Keratinocyte (primary cell): ENCODE results near the gene ADGRL3. TPM values are rescaled to one million over a fixed set of nuclear protein-coding genes. Genes with fewer than 3 reads are reported as not detected.

ENCODE experiments used
- DNase-seq: peaks from one replicate; pipeline ENCODE4 v3.0.0-alpha.2; 2011; ENCODE audit warnings: low read depth, missing footprints, low spot score
- FAIRE-seq: peaks from 2 replicates; lab custom pipeline; 2011; peaks lifted over from hg19 to GRCh38; lab: Jason Lieb, UNC
- H2AFZ ChIP-seq: 2 replicates; pipeline ENCODE4 v1.6.0; 2012; ENCODE audit warnings: low read length, control low read depth, inconsistent platforms; ENCODE audit not compliant: control insufficient read depth
- H3K27ac ChIP-seq: 2 replicates; pipeline ENCODE4 v1.5.1; 2011; ENCODE audit warnings: low read length; ENCODE audit not compliant: control insufficient read depth, insufficient read depth
- H3K27me3 ChIP-seq: 3 replicates; pipeline ENCODE4 v1.6.0; 2011; ENCODE audit warnings: low read length; ENCODE audit not compliant: control insufficient read depth, insufficient read depth; ENCODE audit errors: extremely low read depth
- H3K36me3 ChIP-seq, 2 experiments: 2 replicates in 1 of 2; 3 replicates in 1 of 2; pipeline ENCODE4 v1.5.1; 2011; ENCODE audit warnings: low read length in 2 of 2, mild to moderate bottlenecking in 1 of 2; ENCODE audit not compliant: control insufficient read depth in 2 of 2, insufficient read depth in 2 of 2; ENCODE audit errors: extremely low read depth in 1 of 2
- H3K4me1 ChIP-seq: 3 replicates; pipeline ENCODE4 v1.5.1; 2011; ENCODE audit warnings: low read length; ENCODE audit not compliant: control insufficient read depth, insufficient read depth; ENCODE audit errors: extremely low read depth
- H3K4me2 ChIP-seq: 3 replicates; pipeline ENCODE4 v1.6.0; 2011; ENCODE audit warnings: low read depth, low read length; ENCODE audit not compliant: control insufficient read depth, insufficient read depth; ENCODE audit errors: extremely low read depth
- H3K4me3 ChIP-seq, 3 experiments: fragments of 200-600 bp in 1 of 3; sonication (generic) in 1 of 3; 2 replicates in 2 of 3; 3 replicates in 1 of 3; pipeline ENCODE4 v1.5.1; 2011 to 2016; ENCODE audit warnings: low read length in 3 of 3, mild to moderate bottlenecking in 3 of 3, control low read depth in 2 of 3, inconsistent platforms in 1 of 3, low read depth in 1 of 3, mixed read lengths in 1 of 3, mixed run types in 1 of 3, moderate library complexity in 1 of 3; ENCODE audit not compliant: control insufficient read depth in 2 of 3, insufficient read depth in 2 of 3; ENCODE audit errors: extremely low read depth in 1 of 3
- H3K79me2 ChIP-seq: 2 replicates; pipeline ENCODE4 v1.6.0; 2012; ENCODE audit warnings: low read length; ENCODE audit not compliant: control insufficient read depth, insufficient read depth
- H3K9ac ChIP-seq: 3 replicates; pipeline ENCODE4 v1.6.0; 2011; ENCODE audit warnings: low read length; ENCODE audit not compliant: control insufficient read depth, insufficient read depth; ENCODE audit errors: extremely low read depth
- H3K9me1 ChIP-seq: 3 replicates; pipeline ENCODE4 v1.6.0; 2011; ENCODE audit warnings: low read length; ENCODE audit not compliant: control insufficient read depth, insufficient read depth; ENCODE audit errors: extremely low read depth
- H3K9me3 ChIP-seq: 2 replicates; pipeline ENCODE4 v1.5.1; 2012; ENCODE audit warnings: low read depth, low read length; ENCODE audit not compliant: control insufficient read depth
- H4K20me1 ChIP-seq: 3 replicates; pipeline ENCODE4 v1.6.0; 2011; ENCODE audit warnings: low read length; ENCODE audit not compliant: control insufficient read depth, insufficient read depth; ENCODE audit errors: extremely low read depth
- EZH2 ChIP-seq: IDR thresholded peaks from one replicate; pipeline ENCODE4 v1.6.1; 2012; ENCODE audit warnings: inconsistent platforms, mild to moderate bottlenecking, low read length, moderate library complexity
- dilution Hi-C: fragments of 300-500 bp; cut with MboI; formaldehyde crosslinking; loops from one replicate; pipeline ENCODE4 v1.7.0; 2020; ENCODE audit warnings: low sequenced_read_pairs; ENCODE audit not compliant: extremely low pct_ligation_motif_present
- polyA plus RNA-seq, 5 experiments: library from polyadenylated mRNA; depleted of rRNA in 3 of 5; stranded (reverse) in 3 of 5; stranded (forward) in 1 of 5; unstranded in 1 of 5; fragments of >200 nt; gene quantifications; 1 replicate in 1 of 5; 2 replicates in 3 of 5; 3 replicates in 1 of 5; pipeline versions ENCODE4 v1.2.1 to v1.2.3, GENCODE V29; 2011 to 2012; ENCODE audit warnings: missing spikeins in 2 of 5, low read depth in 1 of 5, low replicate concordance in 1 of 5
- TF ChIP-seq, protein P1 (sequence below), 3 experiments: IDR thresholded peaks in 1 of 3; conservative IDR thresholded peaks in 1 of 3; optimal IDR thresholded peaks in 1 of 3; 2 replicates in 2 of 3; 3 replicates in 1 of 3; pipeline versions ENCODE3 to v1.5.1; 2011; ENCODE audit warnings: low read length in 3 of 3, mild to moderate bottlenecking in 3 of 3, moderate library complexity in 2 of 3, control low read depth in 1 of 3, inconsistent platforms in 1 of 3; ENCODE audit not compliant: insufficient read depth in 2 of 3; ENCODE audit errors: extremely low read depth in 1 of 3

Gene ADGRL3
- polyA plus RNA-seq, 1 donor (not counting 4 experiments of a cell fraction or from before 2014, with no cell fraction given): 0.18 TPM

DNA sequence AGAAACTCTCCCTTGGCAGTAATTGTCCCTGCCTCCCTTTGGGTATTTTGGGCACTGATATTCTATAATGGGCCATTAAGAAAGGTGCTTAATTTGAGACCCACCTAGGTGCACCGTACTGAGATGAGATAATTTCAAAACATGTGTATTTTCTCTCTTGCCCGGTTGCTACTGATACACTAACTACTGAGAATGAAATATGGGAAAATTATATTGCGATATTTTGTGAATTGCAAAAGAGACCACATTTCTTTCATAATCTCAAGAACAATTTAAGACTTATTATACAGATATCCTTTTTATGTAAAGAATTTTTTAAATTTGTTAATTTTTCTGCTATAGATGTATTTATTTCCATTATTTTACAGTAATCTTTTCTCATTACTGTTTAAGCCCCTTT lies 284.9 kb downstream of the ADGRL3 start:
- DNase-seq: no peak

DNA sequence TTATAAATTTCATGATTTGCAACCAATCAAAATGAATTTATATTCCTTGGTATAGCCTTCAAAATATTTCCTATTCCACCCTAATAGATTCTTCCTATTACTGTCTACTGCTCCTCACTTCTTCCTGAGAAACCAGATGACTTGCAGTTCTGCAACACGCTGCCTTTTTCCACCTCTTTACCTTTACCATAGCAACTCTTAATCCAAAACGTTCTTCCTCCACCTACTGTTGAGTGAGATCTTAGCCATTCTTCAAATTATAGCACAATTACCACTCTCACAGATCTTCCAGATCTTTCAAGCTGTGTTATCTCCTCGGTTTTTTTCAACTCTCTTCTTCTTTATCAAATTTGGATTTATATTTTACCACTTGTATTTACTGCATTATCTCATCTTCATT lies 289.8 kb downstream of the ADGRL3 start:
- Histone ChIP-seq H3K27ac (no peak overlapping the region), H3K36me3 (no peaks in the 10 kb centered on the region), H3K4me1 (no peaks in the 10 kb centered on the region), H3K27me3 (no peaks in the 10 kb centered on the region), H3K9me1 (no peaks in the 10 kb centered on the region), H3K4me2 (no peak overlapping the region), H3K9me3 (no peaks in the 10 kb centered on the region), H3K79me2 (no peaks in the 10 kb centered on the region), H3K4me3 (no peak overlapping the region), H4K20me1 (no peaks in the 10 kb centered on the region), H3K9ac (no peak overlapping the region), H2AFZ (peak overlapping the region; percentile 29)
- dilution Hi-C loops: no loop called here
- FAIRE-seq (peak; percentile 20), DNase-seq (no peak)
- TF ChIP-seq, protein P1, sequence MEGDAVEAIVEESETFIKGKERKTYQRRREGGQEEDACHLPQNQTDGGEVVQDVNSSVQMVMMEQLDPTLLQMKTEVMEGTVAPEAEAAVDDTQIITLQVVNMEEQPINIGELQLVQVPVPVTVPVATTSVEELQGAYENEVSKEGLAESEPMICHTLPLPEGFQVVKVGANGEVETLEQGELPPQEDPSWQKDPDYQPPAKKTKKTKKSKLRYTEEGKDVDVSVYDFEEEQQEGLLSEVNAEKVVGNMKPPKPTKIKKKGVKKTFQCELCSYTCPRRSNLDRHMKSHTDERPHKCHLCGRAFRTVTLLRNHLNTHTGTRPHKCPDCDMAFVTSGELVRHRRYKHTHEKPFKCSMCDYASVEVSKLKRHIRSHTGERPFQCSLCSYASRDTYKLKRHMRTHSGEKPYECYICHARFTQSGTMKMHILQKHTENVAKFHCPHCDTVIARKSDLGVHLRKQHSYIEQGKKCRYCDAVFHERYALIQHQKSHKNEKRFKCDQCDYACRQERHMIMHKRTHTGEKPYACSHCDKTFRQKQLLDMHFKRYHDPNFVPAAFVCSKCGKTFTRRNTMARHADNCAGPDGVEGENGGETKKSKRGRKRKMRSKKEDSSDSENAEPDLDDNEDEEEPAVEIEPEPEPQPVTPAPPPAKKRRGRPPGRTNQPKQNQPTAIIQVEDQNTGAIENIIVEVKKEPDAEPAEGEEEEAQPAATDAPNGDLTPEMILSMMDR (optimal IDR thresholded peaks at IDR 0.05 in 1 of 3, IDR thresholded peaks at IDR 0.05 in 1 of 3, conservative IDR thresholded peaks at IDR 0.05 in 1 of 3; ENCODE audit: extremely low read depth in 1 of 3, insufficient read depth in 2 of 3, low read length in 3 of 3): peak in 1 of 3 experiments; percentile 19
- TF ChIP-seq EZH2: no peak

More for the DNA sequence above, 284.9 kb downstream of the ADGRL3 start:
- Histone ChIP-seq H3K4me1 (no peaks in the 10 kb centered on the region), H3K9me1 (no peaks in the 10 kb centered on the region), H3K27me3 (no peaks in the 10 kb centered on the region), H2AFZ (no peak overlapping the region), H3K79me2 (no peaks in the 10 kb centered on the region), H4K20me1 (no peaks in the 10 kb centered on the region), H3K27ac (no peak overlapping the region), H3K9me3 (no peaks in the 10 kb centered on the region), H3K4me2 (no peak overlapping the region), H3K4me3 (no peak overlapping the region), H3K9ac (no peak overlapping the region), H3K36me3 (no peaks in the 10 kb centered on the region)
- no peak for FAIRE-seq
- dilution Hi-C loops: no loop called here
- TF ChIP-seq, protein P1 (optimal IDR thresholded peaks at IDR 0.05 in 1 of 3, IDR thresholded peaks at IDR 0.05 in 1 of 3, conservative IDR thresholded peaks at IDR 0.05 in 1 of 3; ENCODE audit: extremely low read depth in 1 of 3, insufficient read depth in 2 of 3, low read length in 3 of 3): no peak
- TF ChIP-seq EZH2: no peak
